ENCODE measurements around the gene RHOC. TPM values are rescaled to one million over a fixed set of nuclear protein-coding genes. Genes with fewer than 3 reads are reported as not detected.

RHOC gene
- total RNA-seq, 2 donors from 2014 or later = 190 to 330 TPM

- Histone ChIP-seq H3K9me3 (no peaks in the 10 kb centered on the region), H3K4me1 (peaks cover 0 to 63% of the 10 kb centered on the region in 2 donors), H3K36me3 (peaks cover 65% of the 10 kb centered on the region), H3K4me3 (no peak overlapping the region), H3K27me3 (no peaks in the 10 kb centered on the region), H3K27ac (peak overlapping the region; percentile 97 to 99)
- no peak for DNase-seq (ENCODE audit: low spot score)
- TF ChIP-seq CTCF (IDR thresholded peaks at IDR 0.05) = no peak
Observed at GRCh38 chr1:112698366-112699310, 8.3 kb downstream of the RHOC start.

GRCh38 chr1:112697781-112698201 is 9.1 kb downstream of the RHOC start:
- peak overlapping the region; percentile 97 to 99 for H3K27ac ChIP-seq
- H3K27me3 ChIP-seq = no peaks in the 10 kb centered on the region
- H3K4me1 ChIP-seq = peaks cover 0 to 54% of the 10 kb centered on the region in 2 donors
- peaks cover 64% of the 10 kb centered on the region for H3K36me3 ChIP-seq
- H3K9me3 ChIP-seq = no peaks in the 10 kb centered on the region
- TF ChIP-seq CTCF (IDR thresholded peaks at IDR 0.05) = no peak
- DNase-seq (ENCODE audit: low spot score) = no peak
- no peak overlapping the region for H3K4me3 ChIP-seq

GRCh38 chr1:112696578-112697314 is 10.2 kb downstream of the RHOC start:
- Histone ChIP-seq H3K27ac (no peak overlapping the region), H3K36me3 (peaks cover 63% of the 10 kb centered on the region), H3K9me3 (no peaks in the 10 kb centered on the region), H3K4me1 (peaks cover 0 to 44% of the 10 kb centered on the region in 2 donors), H3K27me3 (no peaks in the 10 kb centered on the region), H3K4me3 (no peak overlapping the region)
- no peak for TF ChIP-seq CTCF (IDR thresholded peaks at IDR 0.05)
- no peak for DNase-seq (ENCODE audit: low spot score)

- no peak for TF ChIP-seq CTCF (IDR thresholded peaks at IDR 0.05)
- no peaks in the 10 kb centered on the region for H3K27me3 ChIP-seq
- H3K4me1 ChIP-seq = peaks cover 0 to 29% of the 10 kb centered on the region in 2 donors
- H3K9me3 ChIP-seq = no peaks in the 10 kb centered on the region
- H3K36me3 ChIP-seq = peaks cover 69% of the 10 kb centered on the region
- H3K27ac ChIP-seq = no peak overlapping the region
- no peak overlapping the region for H3K4me3 ChIP-seq
- DNase-seq (ENCODE audit: low spot score) = no peak
Observed at GRCh38 chr1:112695276-112695675, 11.7 kb downstream of the RHOC start.

GRCh38 chr1:112694363-112694929 is 12.5 kb downstream of the RHOC start:
- no peak for TF ChIP-seq CTCF (IDR thresholded peaks at IDR 0.05)
- Histone ChIP-seq H3K9me3 (no peaks in the 10 kb centered on the region), H3K36me3 (peaks cover 71% of the 10 kb centered on the region), H3K27ac (no peak overlapping the region), H3K27me3 (no peaks in the 10 kb centered on the region), H3K4me3 (no peak overlapping the region), H3K4me1 (peaks cover 0 to 21% of the 10 kb centered on the region in 2 donors)
- DNase-seq (ENCODE audit: low spot score) = no peak

Data from right atrium auricular region (tissue), 2 donors.